Smooth muscle cell (in vitro differentiated cells): ENCODE measurements around the gene LRRN4CL. TPM values are rescaled to one million over a fixed set of nuclear protein-coding genes. Genes with fewer than 3 reads are reported as not detected.

Experiments
- DNase-seq: peaks from one replicate; lab custom pipeline; 2025; ENCODE audit not compliant: unreplicated experiment; lab: John Stamatoyannopoulos, UW
- H2AFZ ChIP-seq: fragments of 200-600 bp; sonication (generic); 2 replicates; pipeline ENCODE4 v1.6.0; 2016; ENCODE audit warnings: antibody characterized with exemption, low read depth, mild to moderate bottlenecking
- H3F3A ChIP-seq: fragments of 200-600 bp; sonication (generic); 2 replicates; pipeline ENCODE4 v1.6.0; 2017; ENCODE audit warnings: antibody characterized with exemption, low read depth
- H3K27ac ChIP-seq: fragments of 200-600 bp; sonication (generic); 2 replicates; pipeline ENCODE4 v1.5.1; 2016; ENCODE audit warnings: low read depth, mild to moderate bottlenecking
- H3K27me3 ChIP-seq: fragments of 200-600 bp; sonication (generic); 2 replicates; pipeline ENCODE4 v1.6.1; 2016; ENCODE audit warnings: low read depth, mild to moderate bottlenecking
- H3K36me3 ChIP-seq: fragments of 200-600 bp; sonication (generic); 2 replicates; pipeline ENCODE4 v1.5.1; 2016; ENCODE audit warnings: low read depth
- H3K4me1 ChIP-seq: fragments of 200-600 bp; sonication (generic); 2 replicates; pipeline ENCODE4 v1.5.1; 2016; ENCODE audit warnings: low read depth
- H3K4me2 ChIP-seq: fragments of 200-600 bp; sonication (generic); 2 replicates; pipeline ENCODE4 v1.6.0; 2016; ENCODE audit warnings: mild to moderate bottlenecking
- H3K4me3 ChIP-seq: fragments of 200-600 bp; sonication (generic); 2 replicates; pipeline ENCODE4 v1.5.1; 2016; ENCODE audit warnings: mild to moderate bottlenecking
- H3K79me2 ChIP-seq: fragments of 200-600 bp; sonication (generic); 2 replicates; pipeline ENCODE4 v1.6.0; 2016; ENCODE audit warnings: low read depth, mild to moderate bottlenecking
- H3K9ac ChIP-seq: fragments of 200-600 bp; sonication (generic); 2 replicates; pipeline ENCODE4 v1.6.0; 2016; ENCODE audit warnings: low read depth
- H3K9me3 ChIP-seq: fragments of 200-600 bp; sonication (generic); replicated peaks from 2 replicates; pipeline ENCODE4 v1.5.1; 2016; ENCODE audit warnings: low read depth
- H4K20me1 ChIP-seq: fragments of 200-600 bp; sonication (generic); 2 replicates; pipeline ENCODE4 v1.6.0; 2016; ENCODE audit warnings: low read depth
- CTCF ChIP-seq: fragments of 200-600 bp; sonication (generic); IDR thresholded peaks from 2 replicates; pipeline ENCODE4 v1.5.1; 2017; ENCODE audit warnings: borderline replicate concordance, mild to moderate bottlenecking, antibody characterized with exemption; ENCODE audit not compliant: insufficient read depth, poor library complexity, severe bottlenecking
- WGBS: methylation state at CpG from one replicate; pipeline ENCODE4 v1.1.7; 2016; ENCODE audit warnings: low lambda C conversion rate; 5-methylcytosine and 5-hydroxymethylcytosine counted together
- polyA plus RNA-seq: library from polyadenylated mRNA; unstranded; fragments of >200 nt; fragmentation: Nextera tagmentation; extraction: Ambion mirVana; gene quantifications from 2 replicates; pipeline ENCODE4 v1.2.1, GENCODE V29; 2016
- total RNA-seq: library from RNA; depleted of rRNA; stranded (reverse); fragments of >200 nt; gene quantifications from 2 replicates; pipeline ENCODE4 v1.2.3, GENCODE V29; 2014

Gene LRRN4CL
- total and polyA plus RNA-seq, 2 experiments from 2014 or later, result 1.3 TPM; not detected in 1

GRCh38 chr11:62669420-62670161, 19.7 kb downstream of the LRRN4CL start:
- Histone ChIP-seq H3K9me3 (no peaks in the 10 kb centered on the region), H3K4me2 (peak overlapping the region; percentile 93), H3K4me1 (peaks cover 22% of the 10 kb centered on the region), H3K36me3 (no peaks in the 10 kb centered on the region), H4K20me1 (peaks cover 17% of the 10 kb centered on the region), H3K4me3 (no peak overlapping the region), H3F3A (peaks cover 30% of the 10 kb centered on the region), H3K27ac (peak overlapping the region; percentile 44), H3K79me2 (peaks cover 29% of the 10 kb centered on the region), H3K9ac (no peak overlapping the region), H3K27me3 (no peaks in the 10 kb centered on the region), H2AFZ (no peak overlapping the region)
- DNase-seq, result no peak
- TF ChIP-seq CTCF, result no peak
- WGBS, result 75% methylated on average over 4 of the region's 4 CpGs

GRCh38 chr11:62667460-62667859, 21.9 kb downstream of the LRRN4CL start:
- peaks cover 34% of the 10 kb centered on the region for H3K79me2 ChIP-seq
- 91% methylated on average over 2 of the region's 2 CpGs for WGBS
- H3K27ac ChIP-seq, result no peak overlapping the region
- no peak overlapping the region for H3K4me3 ChIP-seq
- peaks cover 30% of the 10 kb centered on the region for H3F3A ChIP-seq
- H3K4me1 ChIP-seq, result peaks cover 22% of the 10 kb centered on the region
- no peak for DNase-seq
- no peak overlapping the region for H3K9ac ChIP-seq
- no peak for TF ChIP-seq CTCF
- H3K36me3 ChIP-seq, result no peaks in the 10 kb centered on the region
- H4K20me1 ChIP-seq, result peaks cover 17% of the 10 kb centered on the region
- no peaks in the 10 kb centered on the region for H3K27me3 ChIP-seq
- H2AFZ ChIP-seq, result no peak overlapping the region
- H3K4me2 ChIP-seq, result peak overlapping the region; percentile 91
- H3K9me3 ChIP-seq, result no peaks in the 10 kb centered on the region

- peaks cover 22% of the 10 kb centered on the region for H3K4me1 ChIP-seq
- H2AFZ ChIP-seq, result no peak overlapping the region
- 44% methylated on average over 16 of the region's 16 CpGs for WGBS
- no peak for TF ChIP-seq CTCF
- H3K27me3 ChIP-seq, result no peaks in the 10 kb centered on the region
- H3K4me3 ChIP-seq, result peak overlapping the region; percentile 85
- peak overlapping the region; percentile 91 for H3K4me2 ChIP-seq
- DNase-seq, result no peak
- no peaks in the 10 kb centered on the region for H3K36me3 ChIP-seq
- no peaks in the 10 kb centered on the region for H3K9me3 ChIP-seq
- H3K27ac ChIP-seq, result peak overlapping the region; percentile 67
- H3F3A ChIP-seq, result peaks cover 30% of the 10 kb centered on the region
- H3K79me2 ChIP-seq, result peaks cover 34% of the 10 kb centered on the region
- H3K9ac ChIP-seq, result peak overlapping the region; percentile 78
- H4K20me1 ChIP-seq, result peaks cover 17% of the 10 kb centered on the region
These were observed 22.9 kb downstream of the LRRN4CL start for GRCh38 chr11:62666259-62666926.
